ENCODE measurements around the gene NTN1.

- TF ChIP-seq CTCF (IDR thresholded peaks at IDR 0.05 in 2 of 3, conservative IDR thresholded peaks at IDR 0.05 in 1 of 3; ENCODE audit: borderline replicate concordance in 1 of 3, insufficient read depth in 1 of 3, low read depth in 2 of 3, low read length in 2 of 3) (no peak), REST (IDR thresholded peaks at IDR 0.05; ENCODE audit: low read depth) (no peak), EZH2 (IDR thresholded peaks at IDR 0.05) (no peak), MAX (IDR thresholded peaks at IDR 0.05) (no peak), CBX3 (IDR thresholded peaks at IDR 0.05; ENCODE audit: low read depth) (no peak), JUND (IDR thresholded peaks at IDR 0.05) (no peak), POLR2AphosphoS5 (IDR thresholded peaks at IDR 0.05; ENCODE audit: low read depth, low read length) (no peak)
These were observed 202.2 kb downstream of the NTN1 start for GRCh38 chr17:9223531-9223930.

Data from HCT116 (cell line).